ENCODE measurements around the gene DRD2.

Gene DRD2

DNA sequence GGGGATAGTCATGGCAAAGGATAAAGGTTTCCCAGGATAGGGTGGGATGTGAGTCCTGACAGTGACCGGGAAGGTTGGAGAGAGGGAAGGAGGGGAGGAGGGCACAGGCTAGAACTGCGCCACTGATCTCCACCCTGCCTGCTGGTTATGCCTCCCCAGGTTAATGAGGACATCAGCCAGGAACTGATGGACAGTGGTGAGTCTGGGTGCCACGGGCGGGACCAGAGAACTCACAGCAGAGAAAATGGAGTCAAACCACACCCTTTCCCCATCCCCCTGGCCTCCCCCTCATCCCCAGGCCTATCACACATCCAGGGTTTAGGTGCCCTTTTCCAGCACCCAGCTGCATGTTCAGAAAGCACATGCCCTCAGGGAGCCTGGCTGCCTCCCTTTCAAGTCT lies 77.4 kb downstream of the DRD2 start:
- Histone ChIP-seq H3K36me3 (ENCODE audit: control insufficient read depth, insufficient read depth, low read length) (no peaks in the 10 kb centered on the region), H3K4me3 (ENCODE audit: low read depth, low read length) (no peak overlapping the region)

DNA sequence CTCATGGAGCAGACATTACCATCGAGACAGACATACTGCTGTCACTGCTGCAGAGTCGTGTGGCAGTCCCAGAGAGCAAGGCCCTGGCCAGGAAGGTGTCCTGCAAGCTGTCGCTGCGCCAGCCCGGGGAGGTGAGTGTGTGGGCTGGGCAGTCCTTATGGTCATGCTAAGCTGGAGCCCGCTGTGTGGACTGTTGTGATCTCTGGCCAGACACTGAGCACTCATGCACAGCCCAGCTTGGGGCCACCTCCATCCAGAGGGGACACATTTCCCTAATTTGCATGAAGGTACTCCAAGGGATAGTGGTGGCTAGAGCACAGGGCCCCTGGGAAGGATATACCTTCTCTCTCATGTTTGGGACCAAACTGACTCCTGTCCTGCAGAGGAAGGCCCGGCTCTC lies 78.0 kb downstream of the DRD2 start:
- H3K36me3 ChIP-seq (ENCODE audit: control insufficient read depth, insufficient read depth, low read length): no peaks in the 10 kb centered on the region
- no peak overlapping the region for H3K9ac ChIP-seq
- no peak overlapping the region for H3K4me3 ChIP-seq (ENCODE audit: low read depth, low read length)
- H3K27me3 ChIP-seq (ENCODE audit: control insufficient read depth, insufficient read depth, low read length): no peaks in the 10 kb centered on the region
- no peaks in the 10 kb centered on the region for H3K79me2 ChIP-seq
- H3K4me2 ChIP-seq (ENCODE audit: low read length): no peak overlapping the region
- H2AFZ ChIP-seq: no peak overlapping the region
- TF ChIP-seq, protein P1, sequence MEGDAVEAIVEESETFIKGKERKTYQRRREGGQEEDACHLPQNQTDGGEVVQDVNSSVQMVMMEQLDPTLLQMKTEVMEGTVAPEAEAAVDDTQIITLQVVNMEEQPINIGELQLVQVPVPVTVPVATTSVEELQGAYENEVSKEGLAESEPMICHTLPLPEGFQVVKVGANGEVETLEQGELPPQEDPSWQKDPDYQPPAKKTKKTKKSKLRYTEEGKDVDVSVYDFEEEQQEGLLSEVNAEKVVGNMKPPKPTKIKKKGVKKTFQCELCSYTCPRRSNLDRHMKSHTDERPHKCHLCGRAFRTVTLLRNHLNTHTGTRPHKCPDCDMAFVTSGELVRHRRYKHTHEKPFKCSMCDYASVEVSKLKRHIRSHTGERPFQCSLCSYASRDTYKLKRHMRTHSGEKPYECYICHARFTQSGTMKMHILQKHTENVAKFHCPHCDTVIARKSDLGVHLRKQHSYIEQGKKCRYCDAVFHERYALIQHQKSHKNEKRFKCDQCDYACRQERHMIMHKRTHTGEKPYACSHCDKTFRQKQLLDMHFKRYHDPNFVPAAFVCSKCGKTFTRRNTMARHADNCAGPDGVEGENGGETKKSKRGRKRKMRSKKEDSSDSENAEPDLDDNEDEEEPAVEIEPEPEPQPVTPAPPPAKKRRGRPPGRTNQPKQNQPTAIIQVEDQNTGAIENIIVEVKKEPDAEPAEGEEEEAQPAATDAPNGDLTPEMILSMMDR (IDR thresholded peaks at IDR 0.05): no peak
- H3K9me3 ChIP-seq (ENCODE audit: control insufficient read depth, low read length): no peaks in the 10 kb centered on the region
- H3K4me1 ChIP-seq: no peaks in the 10 kb centered on the region
- H3K27ac ChIP-seq: no peak overlapping the region

More for the DNA sequence above, 77.4 kb downstream of the DRD2 start:
- no peaks in the 10 kb centered on the region for H3K4me1 ChIP-seq
- H3K4me2 ChIP-seq (ENCODE audit: low read length): no peak overlapping the region
- H2AFZ ChIP-seq: no peak overlapping the region
- H3K9me3 ChIP-seq (ENCODE audit: control insufficient read depth, low read length): no peaks in the 10 kb centered on the region
- no peaks in the 10 kb centered on the region for H3K79me2 ChIP-seq
- no peak overlapping the region for H3K27ac ChIP-seq
- H3K9ac ChIP-seq: no peak overlapping the region
- TF ChIP-seq, protein P1 (IDR thresholded peaks at IDR 0.05): no peak
- H3K27me3 ChIP-seq (ENCODE audit: control insufficient read depth, insufficient read depth, low read length): no peaks in the 10 kb centered on the region

DNA sequence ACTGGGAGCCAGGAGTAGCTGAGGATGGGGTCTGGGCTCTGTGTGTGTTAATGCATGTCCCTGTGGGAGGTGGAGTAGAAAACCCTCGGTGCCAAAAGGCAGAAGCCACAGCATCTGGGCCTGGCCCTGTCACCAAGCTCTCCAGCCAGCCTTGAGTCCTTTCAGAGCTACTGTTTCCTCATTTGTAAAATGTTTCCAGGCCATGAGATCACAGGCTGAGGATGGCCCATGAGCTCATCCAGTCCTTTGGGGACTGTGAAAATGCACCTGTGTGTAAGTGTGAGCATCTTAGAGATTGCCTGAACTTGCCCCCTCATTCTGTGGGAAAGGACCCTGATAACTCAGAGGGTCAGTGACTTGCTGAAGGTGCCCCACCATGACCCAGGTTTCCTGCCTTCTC lies 78.5 kb downstream of the DRD2 start:
- H3K27ac ChIP-seq: no peak overlapping the region

DNA sequence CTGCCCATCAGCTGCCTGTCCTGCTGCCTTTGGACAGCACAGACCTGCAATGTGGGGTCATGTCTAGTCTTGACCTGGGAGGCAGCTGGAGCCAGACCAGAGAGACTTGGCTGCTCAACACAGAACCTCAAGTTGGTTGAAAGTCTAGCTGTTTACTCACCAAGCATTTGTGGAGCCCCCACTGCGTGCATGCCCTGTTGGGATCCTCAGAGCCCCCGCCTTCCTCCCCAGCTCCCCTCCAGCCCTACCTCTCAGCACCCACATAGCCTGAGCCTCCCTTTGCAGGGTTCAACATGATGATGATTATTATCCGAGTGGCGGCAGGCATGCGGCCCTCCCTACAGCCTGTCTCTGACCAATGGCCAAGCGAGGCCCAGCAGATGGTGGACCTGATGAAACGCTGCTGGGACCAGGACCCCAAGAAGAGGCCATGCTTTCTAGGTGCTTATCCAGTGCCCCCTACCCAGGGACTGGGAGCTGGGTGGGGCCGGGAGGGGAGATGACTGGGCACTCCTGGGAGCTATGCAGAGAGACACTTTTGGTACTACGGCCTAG lies 79.3 kb downstream of the DRD2 start:
- no peak overlapping the region for H2AFZ ChIP-seq
- TF ChIP-seq, protein P1 (IDR thresholded peaks at IDR 0.05): no peak

More for the DNA sequence above, 78.5 kb downstream of the DRD2 start:
- H3K9me3 ChIP-seq (ENCODE audit: control insufficient read depth, low read length): no peaks in the 10 kb centered on the region
- H3K4me2 ChIP-seq (ENCODE audit: low read length): no peak overlapping the region
- H3K4me1 ChIP-seq: no peaks in the 10 kb centered on the region
- TF ChIP-seq, protein P1 (IDR thresholded peaks at IDR 0.05): no peak
- no peak overlapping the region for H3K9ac ChIP-seq
- H3K27me3 ChIP-seq (ENCODE audit: control insufficient read depth, insufficient read depth, low read length): no peaks in the 10 kb centered on the region
- no peak overlapping the region for H3K4me3 ChIP-seq (ENCODE audit: low read depth, low read length)
- no peaks in the 10 kb centered on the region for H3K36me3 ChIP-seq (ENCODE audit: control insufficient read depth, insufficient read depth, low read length)
- H3K79me2 ChIP-seq: no peaks in the 10 kb centered on the region
- no peak overlapping the region for H2AFZ ChIP-seq

DNA sequence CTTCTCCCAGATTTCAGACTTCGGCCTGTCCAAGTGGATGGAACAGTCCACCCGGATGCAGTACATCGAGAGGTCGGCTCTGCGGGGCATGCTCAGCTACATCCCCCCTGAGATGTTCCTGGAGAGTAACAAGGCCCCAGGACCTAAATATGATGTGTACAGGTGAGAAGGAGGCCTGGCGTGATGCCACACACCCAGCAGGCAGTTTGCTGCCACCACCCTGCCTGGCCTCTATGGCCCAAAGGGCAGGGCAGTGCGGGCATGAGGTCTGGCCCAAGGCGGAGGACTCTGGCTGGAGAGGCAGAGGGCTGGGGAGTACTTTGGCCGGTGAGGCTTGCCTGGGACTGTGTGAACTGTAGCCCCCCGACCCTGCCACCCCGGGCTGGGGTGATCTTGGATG lies 80.3 kb downstream of the DRD2 start:
- no peaks in the 10 kb centered on the region for H3K4me1 ChIP-seq
- H3K36me3 ChIP-seq (ENCODE audit: control insufficient read depth, insufficient read depth, low read length): no peaks in the 10 kb centered on the region
- TF ChIP-seq, protein P1 (IDR thresholded peaks at IDR 0.05): no peak
- no peaks in the 10 kb centered on the region for H3K79me2 ChIP-seq
- no peak overlapping the region for H3K9ac ChIP-seq
- H3K4me3 ChIP-seq (ENCODE audit: low read depth, low read length): no peak overlapping the region
- H2AFZ ChIP-seq: no peak overlapping the region
- H3K4me2 ChIP-seq (ENCODE audit: low read length): no peak overlapping the region
- no peaks in the 10 kb centered on the region for H3K27me3 ChIP-seq (ENCODE audit: control insufficient read depth, insufficient read depth, low read length)
- no peaks in the 10 kb centered on the region for H3K9me3 ChIP-seq (ENCODE audit: control insufficient read depth, low read length)
- no peak overlapping the region for H3K27ac ChIP-seq

More for the DNA sequence above, 79.3 kb downstream of the DRD2 start:
- Histone ChIP-seq H3K9me3 (ENCODE audit: control insufficient read depth, low read length) (no peaks in the 10 kb centered on the region), H3K4me2 (ENCODE audit: low read length) (no peak overlapping the region), H3K4me1 (no peaks in the 10 kb centered on the region), H3K79me2 (no peaks in the 10 kb centered on the region), H3K36me3 (ENCODE audit: control insufficient read depth, insufficient read depth, low read length) (no peaks in the 10 kb centered on the region), H3K27me3 (ENCODE audit: control insufficient read depth, insufficient read depth, low read length) (no peaks in the 10 kb centered on the region), H3K9ac (no peak overlapping the region), H3K4me3 (ENCODE audit: low read depth, low read length) (no peak overlapping the region), H3K27ac (no peak overlapping the region)
